Measurements from ENCODE around the gene FBXL17. TPM values are rescaled to one million over a fixed set of nuclear protein-coding genes. Genes with fewer than 3 reads are reported as not detected.

Gene FBXL17
- total and polyA plus RNA-seq, 9 of the 15 experiments (the other 6 are each of a cell fraction or from before 2014, with no cell fraction given): 0.32 to 5.4 (median 1.8) TPM

GRCh38 chr5:108233617-108234155 lies 148.2 kb downstream of the FBXL17 start:
- FAIRE-seq (no peak), ATAC-seq (no peak), DNase-seq (ENCODE audit: extremely low read depth in 1 of 4, low spot score in 3 of 4) (no peak)
- Histone ChIP-seq H3K9ac (ENCODE audit: insufficient read depth in 1 of 2, low read depth in 2 of 2, low read length in 2 of 2) (no peak overlapping the region), H3K79me2 (ENCODE audit: control insufficient read depth, insufficient read depth, low read length) (no peaks in the 10 kb centered on the region), H3K27me3 (ENCODE audit: control insufficient read depth in 2 of 2, insufficient read depth in 2 of 2, low read length in 2 of 2) (no peaks in the 10 kb centered on the region), H3K4me1 (replicated peaks in 1 of 2; ENCODE audit: control insufficient read depth in 2 of 2, insufficient read depth in 2 of 2, low read length in 2 of 2) (no peaks in the 10 kb centered on the region), H2AFZ (ENCODE audit: low read depth, low read length) (no peak overlapping the region), H3K4me2 (ENCODE audit: insufficient read depth, low read length) (no peak overlapping the region), H3K27ac (ENCODE audit: extremely low read depth, low read depth, low read length) (no peak overlapping the region), H3K36me3 (ENCODE audit: control insufficient read depth, insufficient read depth, low read length) (no peaks in the 10 kb centered on the region), H3K4me3 (no peak overlapping the region), H4K20me1 (replicated peaks; ENCODE audit: control insufficient read depth, insufficient read depth, low read length) (no peaks in the 10 kb centered on the region), H3K9me3 (replicated peaks; ENCODE audit: control insufficient read depth, insufficient read depth, low read depth, low read length) (no peaks in the 10 kb centered on the region), H3K9me1 (ENCODE audit: control insufficient read depth, insufficient read depth, low read length) (no peaks in the 10 kb centered on the region)
- BruUV-seq (replicated peaks): no TSS peak
- POLR2A ChIA-PET: no interaction called here
- intact Hi-C loops (cut with micrococcal nuclease): no loop called here
- in situ Hi-C loops (cut with MboI): no loop called here
- CTCF ChIA-PET (ENCODE audit: low intra/inter-chr PET ratio): no interaction called here
- WGBS (ENCODE audit: insufficient coverage, low coverage, missing lambda C conversion rate): 2% methylated on average over 3 of the region's 3 CpGs
- TF ChIP-seq FOSL1 (tag; conservative IDR thresholded peaks at IDR 0.05): no peak
- no peak for TF ChIP-seq FOXK2 (conservative IDR thresholded peaks at IDR 0.05 in 1 of 2, IDR thresholded peaks at IDR 0.05 in 1 of 2; ENCODE audit: low read depth in 2 of 2)
- no peak for TF ChIP-seq ZBTB43 (CRISPR knock-in tag; IDR thresholded peaks at IDR 0.05)
- TF ChIP-seq NEUROD1 (IDR thresholded peaks at IDR 0.05; ENCODE audit: borderline replicate concordance, low read depth, low read length, partially characterized antibody): no peak
- TF ChIP-seq IRF2 (CRISPR knock-in tag; IDR thresholded peaks at IDR 0.05): no peak
- TF ChIP-seq ZNF311 (CRISPR knock-in tag; IDR thresholded peaks at IDR 0.05): no peak
- TF ChIP-seq, protein P1, sequence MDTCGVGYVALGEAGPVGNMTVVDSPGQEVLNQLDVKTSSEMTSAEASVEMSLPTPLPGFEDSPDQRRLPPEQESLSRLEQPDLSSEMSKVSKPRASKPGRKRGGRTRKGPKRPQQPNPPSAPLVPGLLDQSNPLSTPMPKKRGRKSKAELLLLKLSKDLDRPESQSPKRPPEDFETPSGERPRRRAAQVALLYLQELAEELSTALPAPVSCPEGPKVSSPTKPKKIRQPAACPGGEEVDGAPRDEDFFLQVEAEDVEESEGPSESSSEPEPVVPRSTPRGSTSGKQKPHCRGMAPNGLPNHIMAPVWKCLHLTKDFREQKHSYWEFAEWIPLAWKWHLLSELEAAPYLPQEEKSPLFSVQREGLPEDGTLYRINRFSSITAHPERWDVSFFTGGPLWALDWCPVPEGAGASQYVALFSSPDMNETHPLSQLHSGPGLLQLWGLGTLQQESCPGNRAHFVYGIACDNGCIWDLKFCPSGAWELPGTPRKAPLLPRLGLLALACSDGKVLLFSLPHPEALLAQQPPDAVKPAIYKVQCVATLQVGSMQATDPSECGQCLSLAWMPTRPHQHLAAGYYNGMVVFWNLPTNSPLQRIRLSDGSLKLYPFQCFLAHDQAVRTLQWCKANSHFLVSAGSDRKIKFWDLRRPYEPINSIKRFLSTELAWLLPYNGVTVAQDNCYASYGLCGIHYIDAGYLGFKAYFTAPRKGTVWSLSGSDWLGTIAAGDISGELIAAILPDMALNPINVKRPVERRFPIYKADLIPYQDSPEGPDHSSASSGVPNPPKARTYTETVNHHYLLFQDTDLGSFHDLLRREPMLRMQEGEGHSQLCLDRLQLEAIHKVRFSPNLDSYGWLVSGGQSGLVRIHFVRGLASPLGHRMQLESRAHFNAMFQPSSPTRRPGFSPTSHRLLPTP (IDR thresholded peaks at IDR 0.05; ENCODE audit: borderline replicate concordance, extremely low read depth, insufficient read length): no peak
- TF ChIP-seq PATZ1 (CRISPR knock-in tag; IDR thresholded peaks at IDR 0.05; ENCODE audit: borderline replicate concordance): no peak
- no peak for TF ChIP-seq ELF2 (CRISPR knock-in tag; IDR thresholded peaks at IDR 0.05)
- no peak for TF ChIP-seq ARID2 (IDR thresholded peaks at IDR 0.05)
- TF ChIP-seq ZNF583 (CRISPR knock-in tag; IDR thresholded peaks at IDR 0.05): no peak
- TF ChIP-seq HNRNPLL (IDR thresholded peaks at IDR 0.05; ENCODE audit: low read depth, low read length, poor library complexity, severe bottlenecking): no peak
- no peak for TF ChIP-seq ZNF830 (CRISPR knock-in tag; IDR thresholded peaks at IDR 0.05)
- no peak for TF ChIP-seq SAFB (IDR thresholded peaks at IDR 0.05; ENCODE audit: borderline replicate concordance, low read depth, low read length)
- TF ChIP-seq MAFF (IDR thresholded peaks at IDR 0.05; ENCODE audit: low read length): no peak

Measured in K562 (cell line).